ENCODE results near the gene SPINK5. TPM values are rescaled to one million over a fixed set of nuclear protein-coding genes. Genes with fewer than 3 reads are reported as not detected.

The SPINK5 gene
- polyA plus RNA-seq, 1 donor from 2014 or later, result 1.8 TPM

GRCh38 chr5:148151872-148152271 is 88.1 kb downstream of the SPINK5 start:
- H2AFZ ChIP-seq (ENCODE audit: low read depth, low read length), result no peak overlapping the region
- no peak overlapping the region for H3K27ac ChIP-seq (ENCODE audit: low read length)
- H3K9me3 ChIP-seq (ENCODE audit: low read length), result peaks cover 3% of the 10 kb centered on the region
- H3K79me2 ChIP-seq (replicated peaks; ENCODE audit: insufficient read depth, low read length), result no peaks in the 10 kb centered on the region
- no peak overlapping the region for H3K4me2 ChIP-seq (ENCODE audit: low read length)
- no peak for TF ChIP-seq RAD21 (conservative IDR thresholded peaks at IDR 0.05)
- no peak for TF ChIP-seq MXI1 (conservative IDR thresholded peaks at IDR 0.05; ENCODE audit: poor library complexity, severe bottlenecking)
- no peak for TF ChIP-seq EP300 (conservative IDR thresholded peaks at IDR 0.05; ENCODE audit: poor library complexity, severe bottlenecking)
- no peak for TF ChIP-seq EZH2 (IDR thresholded peaks at IDR 0.05; ENCODE audit: borderline replicate concordance, insufficient read depth, low read length, poor library complexity, severe bottlenecking)
- no peak for TF ChIP-seq CTCF (IDR thresholded peaks at IDR 0.05; ENCODE audit: poor library complexity, severe bottlenecking)
- TF ChIP-seq POLR2AphosphoS5 (IDR thresholded peaks at IDR 0.05), result no peak
- no peak for TF ChIP-seq TAF1 (IDR thresholded peaks at IDR 0.05; ENCODE audit: low read depth)
- TF ChIP-seq, protein P1, sequence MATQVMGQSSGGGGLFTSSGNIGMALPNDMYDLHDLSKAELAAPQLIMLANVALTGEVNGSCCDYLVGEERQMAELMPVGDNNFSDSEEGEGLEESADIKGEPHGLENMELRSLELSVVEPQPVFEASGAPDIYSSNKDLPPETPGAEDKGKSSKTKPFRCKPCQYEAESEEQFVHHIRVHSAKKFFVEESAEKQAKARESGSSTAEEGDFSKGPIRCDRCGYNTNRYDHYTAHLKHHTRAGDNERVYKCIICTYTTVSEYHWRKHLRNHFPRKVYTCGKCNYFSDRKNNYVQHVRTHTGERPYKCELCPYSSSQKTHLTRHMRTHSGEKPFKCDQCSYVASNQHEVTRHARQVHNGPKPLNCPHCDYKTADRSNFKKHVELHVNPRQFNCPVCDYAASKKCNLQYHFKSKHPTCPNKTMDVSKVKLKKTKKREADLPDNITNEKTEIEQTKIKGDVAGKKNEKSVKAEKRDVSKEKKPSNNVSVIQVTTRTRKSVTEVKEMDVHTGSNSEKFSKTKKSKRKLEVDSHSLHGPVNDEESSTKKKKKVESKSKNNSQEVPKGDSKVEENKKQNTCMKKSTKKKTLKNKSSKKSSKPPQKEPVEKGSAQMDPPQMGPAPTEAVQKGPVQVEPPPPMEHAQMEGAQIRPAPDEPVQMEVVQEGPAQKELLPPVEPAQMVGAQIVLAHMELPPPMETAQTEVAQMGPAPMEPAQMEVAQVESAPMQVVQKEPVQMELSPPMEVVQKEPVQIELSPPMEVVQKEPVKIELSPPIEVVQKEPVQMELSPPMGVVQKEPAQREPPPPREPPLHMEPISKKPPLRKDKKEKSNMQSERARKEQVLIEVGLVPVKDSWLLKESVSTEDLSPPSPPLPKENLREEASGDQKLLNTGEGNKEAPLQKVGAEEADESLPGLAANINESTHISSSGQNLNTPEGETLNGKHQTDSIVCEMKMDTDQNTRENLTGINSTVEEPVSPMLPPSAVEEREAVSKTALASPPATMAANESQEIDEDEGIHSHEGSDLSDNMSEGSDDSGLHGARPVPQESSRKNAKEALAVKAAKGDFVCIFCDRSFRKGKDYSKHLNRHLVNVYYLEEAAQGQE (IDR thresholded peaks at IDR 0.05; ENCODE audit: borderline replicate concordance), result no peak
- TF ChIP-seq SMC3 (conservative IDR thresholded peaks at IDR 0.05; ENCODE audit: poor library complexity), result no peak
- no peaks in the 10 kb centered on the region for H3K9me2 ChIP-seq (ENCODE audit: insufficient read depth, low read length)
- no peaks in the 10 kb centered on the region for H4K20me1 ChIP-seq (ENCODE audit: insufficient read depth)
- H3K36me3 ChIP-seq (ENCODE audit: insufficient read depth, low read length), result no peaks in the 10 kb centered on the region
- H3K4me3 ChIP-seq (ENCODE audit: low read length), result no peak overlapping the region
- H3K9ac ChIP-seq (ENCODE audit: low read length), result no peak overlapping the region
- no peaks in the 10 kb centered on the region for H3K27me3 ChIP-seq (ENCODE audit: insufficient read depth, low read depth, low read length)
- no peaks in the 10 kb centered on the region for H3F3A ChIP-seq (ENCODE audit: insufficient read depth, low read length, poor library complexity, severe bottlenecking)

GRCh38 chr5:148152781-148153180 is 89.0 kb downstream of the SPINK5 start:
- Histone ChIP-seq H3K79me2 (replicated peaks; ENCODE audit: insufficient read depth, low read length) (no peaks in the 10 kb centered on the region), H3K9ac (ENCODE audit: low read length) (no peak overlapping the region), H3K27ac (ENCODE audit: low read length) (no peak overlapping the region), H3K9me2 (ENCODE audit: insufficient read depth, low read length) (no peaks in the 10 kb centered on the region), H3K9me3 (ENCODE audit: low read length) (peaks cover 3% of the 10 kb centered on the region), H3K4me3 (ENCODE audit: low read length) (no peak overlapping the region), H3K27me3 (ENCODE audit: insufficient read depth, low read depth, low read length) (no peaks in the 10 kb centered on the region), H4K20me1 (ENCODE audit: insufficient read depth) (no peaks in the 10 kb centered on the region), H3K36me3 (ENCODE audit: insufficient read depth, low read length) (no peaks in the 10 kb centered on the region), H3K4me2 (ENCODE audit: low read length) (no peak overlapping the region), H2AFZ (ENCODE audit: low read depth, low read length) (no peak overlapping the region), H3F3A (ENCODE audit: insufficient read depth, low read length, poor library complexity, severe bottlenecking) (no peaks in the 10 kb centered on the region)
- TF ChIP-seq, protein P1 (IDR thresholded peaks at IDR 0.05; ENCODE audit: borderline replicate concordance), result no peak
- no peak for TF ChIP-seq EP300 (conservative IDR thresholded peaks at IDR 0.05; ENCODE audit: poor library complexity, severe bottlenecking)
- no peak for TF ChIP-seq TAF1 (IDR thresholded peaks at IDR 0.05; ENCODE audit: low read depth)
- no peak for TF ChIP-seq POLR2AphosphoS5 (IDR thresholded peaks at IDR 0.05)
- TF ChIP-seq SMC3 (conservative IDR thresholded peaks at IDR 0.05; ENCODE audit: poor library complexity), result no peak
- TF ChIP-seq EZH2 (IDR thresholded peaks at IDR 0.05; ENCODE audit: borderline replicate concordance, insufficient read depth, low read length, poor library complexity, severe bottlenecking), result no peak
- TF ChIP-seq CTCF (IDR thresholded peaks at IDR 0.05; ENCODE audit: poor library complexity, severe bottlenecking), result no peak
- TF ChIP-seq MXI1 (conservative IDR thresholded peaks at IDR 0.05; ENCODE audit: poor library complexity, severe bottlenecking), result no peak
- TF ChIP-seq RAD21 (conservative IDR thresholded peaks at IDR 0.05), result no peak

Data from neural cell (in vitro differentiated cells).